Neuronal stem cell (in vitro differentiated cells): ENCODE results near the gene MAMLD1.

Experiments used
- DNase-seq: peaks from one replicate; pipeline ENCODE4 v3.0.0-alpha.2; 2013; ENCODE audit warnings: low spot score
- H2AFZ ChIP-seq: one replicate; pipeline ENCODE4 v1.6.1; 2013; ENCODE audit warnings: mild to moderate bottlenecking, low read length, inconsistent platforms
- H2AK5ac ChIP-seq: 2 replicates; pipeline ENCODE4 v1.6.1; 2013; ENCODE audit warnings: low read depth, mild to moderate bottlenecking, inconsistent platforms, low read length, moderate library complexity, mixed read lengths
- H2BK120ac ChIP-seq: 2 replicates; pipeline ENCODE4 v1.6.1; 2013; ENCODE audit warnings: low read depth, mild to moderate bottlenecking, inconsistent platforms, low read length, moderate library complexity, mixed read lengths
- H2BK12ac ChIP-seq: one replicate; pipeline ENCODE4 v1.6.1; 2013; ENCODE audit warnings: low read length, inconsistent platforms
- H2BK15ac ChIP-seq: 2 replicates; pipeline ENCODE4 v1.6.1; 2013; ENCODE audit warnings: mild to moderate bottlenecking, low read length, inconsistent platforms, mixed read lengths
- H2BK5ac ChIP-seq: one replicate; pipeline ENCODE4 v1.6.1; 2013; ENCODE audit warnings: inconsistent platforms, mild to moderate bottlenecking, low read length, moderate library complexity
- H3K14ac ChIP-seq: one replicate; pipeline ENCODE4 v1.6.1; 2013; ENCODE audit warnings: low read length, inconsistent platforms
- H3K18ac ChIP-seq: 2 replicates; pipeline ENCODE4 v1.6.1; 2013; ENCODE audit warnings: low read length, inconsistent platforms
- H3K23ac ChIP-seq: 2 replicates; pipeline ENCODE4 v1.6.1; 2013; ENCODE audit warnings: low read depth, mild to moderate bottlenecking, mixed read lengths, low read length, inconsistent platforms; ENCODE audit not compliant: poor library complexity
- H3K27ac ChIP-seq: replicated peaks from 3 replicates; pipeline ENCODE4 v1.5.1; 2013; ENCODE audit warnings: low read length, inconsistent platforms
- H3K27me3 ChIP-seq, 3 experiments: 2 replicates each; pipeline ENCODE4 v1.6.1; 2013; ENCODE audit warnings: low read length in 3 of 3, mild to moderate bottlenecking in 2 of 3, inconsistent platforms in 1 of 3, low read depth in 1 of 3, mixed read lengths in 1 of 3, moderate library complexity in 1 of 3; ENCODE audit not compliant: control insufficient read depth in 3 of 3, insufficient read depth in 3 of 3
- H3K36me3 ChIP-seq, 2 donors: replicated peaks in 1 of 2; 2 replicates each; pipeline ENCODE4 v1.6.1; 2013; ENCODE audit warnings: low read length in 2 of 2; ENCODE audit not compliant: control insufficient read depth in 2 of 2, insufficient read depth in 2 of 2
- H3K4ac ChIP-seq: 2 replicates; pipeline ENCODE4 v1.6.1; 2013; ENCODE audit warnings: inconsistent platforms, mild to moderate bottlenecking, low read length, moderate library complexity
- H3K4me1 ChIP-seq, 2 donors: 1 replicate in 1 of 2; 2 replicates in 1 of 2; pipeline ENCODE4 v1.6.1; 2013; ENCODE audit warnings: low read length in 2 of 2, low read depth in 1 of 2; ENCODE audit not compliant: control insufficient read depth in 2 of 2, insufficient read depth in 1 of 2
- H3K4me2 ChIP-seq: one replicate; pipeline ENCODE4 v1.6.1; 2013; ENCODE audit warnings: mild to moderate bottlenecking, low read length, inconsistent platforms; ENCODE audit not compliant: insufficient read depth, poor library complexity, severe bottlenecking
- H3K4me3 ChIP-seq, 2 donors: 2 replicates each; pipeline ENCODE4 v1.5.1; 2013; ENCODE audit warnings: low read length in 2 of 2, mild to moderate bottlenecking in 2 of 2, inconsistent platforms in 1 of 2, moderate library complexity in 1 of 2
- H3K79me1 ChIP-seq: one replicate; pipeline ENCODE4 v1.6.1; 2013; ENCODE audit warnings: low read depth, mild to moderate bottlenecking, inconsistent platforms, low read length, moderate library complexity
- H3K9ac ChIP-seq: one replicate; pipeline ENCODE4 v1.6.1; 2013; ENCODE audit warnings: mild to moderate bottlenecking, low read depth, low read length, inconsistent platforms; ENCODE audit not compliant: poor library complexity
- H3K9me3 ChIP-seq, 2 donors: replicated peaks in 1 of 2; 2 replicates each; pipeline versions ENCODE3 to v1.6.1; 2013; ENCODE audit warnings: low read length in 2 of 2, mild to moderate bottlenecking in 2 of 2, inconsistent platforms in 1 of 2, low read depth in 1 of 2, mixed read lengths in 1 of 2, moderate library complexity in 1 of 2; ENCODE audit not compliant: control insufficient read depth in 2 of 2, insufficient read depth in 1 of 2
- H4K8ac ChIP-seq: one replicate; pipeline ENCODE4 v1.6.1; 2013; ENCODE audit warnings: low read depth, mild to moderate bottlenecking, inconsistent platforms, low read length, moderate library complexity
- H4K91ac ChIP-seq: one replicate; pipeline ENCODE4 v1.6.1; 2013; ENCODE audit warnings: low read length, low read depth, mild to moderate bottlenecking, inconsistent platforms; ENCODE audit not compliant: poor library complexity
- WGBS, 2 donors: extraction: QIAGEN DNeasy Blood & Tissue Kit; methylation state at CpG; one replicate each; pipeline ENCODE4 v1.1.7; 2013; ENCODE audit warnings: missing lambda C conversion rate in 2 of 2, mixed read lengths in 1 of 2; ENCODE audit not compliant: insufficient read length in 2 of 2, insufficient replicate concordance in 1 of 2; ENCODE audit errors: extremely low coverage in 2 of 2; 5-methylcytosine and 5-hydroxymethylcytosine counted together

MAMLD1 gene

DNA sequence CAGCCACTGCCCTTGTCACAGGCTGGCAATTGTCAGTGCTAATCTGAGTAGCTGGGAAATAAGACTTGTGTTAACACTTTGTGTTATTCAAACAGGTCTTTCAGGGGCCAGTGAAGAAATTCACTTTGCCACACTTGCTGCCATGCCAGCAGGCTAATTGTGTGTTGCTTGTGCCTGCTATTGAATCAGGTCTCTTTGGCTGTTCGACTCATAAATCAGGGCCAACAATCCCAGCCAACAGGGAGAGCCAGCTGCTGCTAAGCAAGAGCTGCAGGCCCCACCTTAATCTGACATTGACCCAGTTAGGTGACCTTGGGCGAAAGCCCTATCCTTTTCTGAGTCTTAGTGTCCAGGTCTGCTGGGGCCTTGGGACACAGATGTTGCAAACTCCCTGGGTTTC, 28.1 kb upstream of the MAMLD1 start:
- Histone ChIP-seq H2AK5ac (no peak overlapping the region), H2BK15ac (no peak overlapping the region), H3K4me1 (no peaks in the 10 kb centered on the region), H4K8ac (no peak overlapping the region), H2BK12ac (no peak overlapping the region), H2BK120ac (no peak overlapping the region), H2BK5ac (no peak overlapping the region), H3K9me3 (no peaks in the 10 kb centered on the region), H3K27ac (no peak overlapping the region), H4K91ac (no peak overlapping the region), H3K18ac (no peak overlapping the region), H3K23ac (no peak overlapping the region), H3K9ac (no peak overlapping the region), H3K27me3 (peaks cover 0 to 19% (median 0%) of the 10 kb centered on the region in 3 experiments), H2AFZ (no peak overlapping the region), H3K4me3 (no peak overlapping the region), H3K4ac (no peak overlapping the region), H3K4me2 (no peak overlapping the region), H3K14ac (no peak overlapping the region), H3K79me1 (peaks cover 1% of the 10 kb centered on the region), H3K36me3 (no peaks in the 10 kb centered on the region)
- no peak for DNase-seq
- no CpG with 5 or more reads among the region's 2 CpGs for WGBS, 2 donors

DNA sequence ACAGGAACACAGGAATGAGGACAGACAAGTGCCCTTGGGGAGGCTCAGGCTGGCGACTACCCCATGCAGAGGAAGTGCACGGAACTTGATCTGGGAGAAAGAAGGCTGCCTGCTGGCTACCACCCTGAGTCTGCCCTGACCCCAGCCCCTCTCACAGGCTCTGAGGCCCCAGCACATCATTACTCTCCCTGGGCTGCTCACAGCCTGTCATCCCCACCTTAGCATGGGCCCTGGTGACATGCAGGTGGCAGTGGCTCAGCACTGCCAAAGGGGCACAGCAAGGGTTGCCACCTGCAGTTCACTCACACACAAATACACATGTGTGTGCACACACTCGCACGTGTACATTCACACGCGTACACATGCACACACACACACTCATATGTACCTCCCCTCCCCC, 26.1 kb upstream of the MAMLD1 start:
- Histone ChIP-seq H2AFZ (no peak overlapping the region), H3K4me1 (no peaks in the 10 kb centered on the region), H4K91ac (no peak overlapping the region), H3K4me2 (no peak overlapping the region), H3K9ac (no peak overlapping the region), H3K18ac (no peak overlapping the region), H3K79me1 (peaks cover 1% of the 10 kb centered on the region), H3K23ac (no peak overlapping the region), H2AK5ac (no peak overlapping the region), H2BK5ac (no peak overlapping the region), H3K4me3 (no peak overlapping the region), H3K4ac (no peak overlapping the region), H2BK15ac (no peak overlapping the region), H3K27ac (no peak overlapping the region), H3K27me3 (peaks cover 0 to 16% (median 0%) of the 10 kb centered on the region in 3 experiments), H3K36me3 (no peaks in the 10 kb centered on the region), H3K14ac (peak overlapping the region; percentile 38), H4K8ac (no peak overlapping the region), H2BK120ac (no peak overlapping the region), H3K9me3 (no peaks in the 10 kb centered on the region), H2BK12ac (no peak overlapping the region)
- DNase-seq = no peak
- WGBS, 2 donors = no CpG with 5 or more reads among the region's 6 CpGs

DNA sequence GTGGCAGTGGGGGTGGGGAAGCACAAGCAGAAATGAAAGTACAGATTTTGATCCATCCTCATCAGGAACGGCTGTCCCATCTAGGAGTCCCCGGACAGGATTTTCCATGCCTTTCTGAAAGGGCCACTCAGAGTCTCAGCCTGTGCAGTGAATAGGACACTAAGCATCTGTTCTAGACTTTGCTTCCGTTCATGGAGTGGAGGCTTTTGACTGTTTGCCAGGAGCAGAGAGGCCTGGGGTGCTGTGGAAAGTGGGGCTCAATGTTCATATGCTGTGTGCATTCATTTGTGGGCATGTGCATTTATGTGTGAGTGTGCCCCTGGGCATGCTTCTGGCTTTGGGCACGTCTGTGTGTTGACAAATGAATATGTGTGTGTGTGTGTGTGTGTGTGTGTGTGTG, 25.6 kb upstream of the MAMLD1 start:
- Histone ChIP-seq H3K14ac (no peak overlapping the region), H3K23ac (no peak overlapping the region), H2AK5ac (no peak overlapping the region), H3K27me3 (peaks cover 0 to 11% (median 0%) of the 10 kb centered on the region in 3 experiments), H3K79me1 (peaks cover 1% of the 10 kb centered on the region), H3K4me3 (no peak overlapping the region), H2BK15ac (no peak overlapping the region), H2AFZ (no peak overlapping the region), H3K9ac (no peak overlapping the region), H3K36me3 (no peaks in the 10 kb centered on the region), H4K91ac (no peak overlapping the region), H3K4me1 (no peaks in the 10 kb centered on the region), H3K4ac (no peak overlapping the region), H2BK12ac (no peak overlapping the region), H3K18ac (no peak overlapping the region), H3K9me3 (no peaks in the 10 kb centered on the region), H3K4me2 (no peak overlapping the region), H2BK5ac (no peak overlapping the region), H2BK120ac (no peak overlapping the region), H3K27ac (no peak overlapping the region), H4K8ac (no peak overlapping the region)
- no CpG with 5 or more reads among the region's 4 CpGs for WGBS, 2 donors
- no peak for DNase-seq

DNA sequence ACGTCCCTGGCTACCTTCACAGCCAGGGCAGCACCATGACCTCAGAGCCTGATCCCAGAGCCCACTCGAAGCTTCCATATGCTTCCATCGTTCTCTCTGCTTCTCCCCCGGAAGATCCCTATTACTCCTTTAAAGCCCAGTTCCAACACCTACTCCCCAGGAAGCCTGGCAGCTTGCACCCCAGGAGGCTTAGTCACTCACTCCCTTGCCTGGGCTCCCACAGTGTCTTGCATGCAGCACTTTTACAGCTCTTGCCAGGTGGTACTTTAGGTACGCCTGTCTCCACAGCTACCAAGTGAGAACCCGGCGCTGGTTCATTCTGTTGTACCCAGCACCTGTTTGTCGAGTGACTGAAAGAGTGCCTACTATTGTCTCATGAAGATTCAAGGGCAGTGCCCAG, 24.5 kb upstream of the MAMLD1 start:
- Histone ChIP-seq H3K9ac (no peak overlapping the region), H3K4ac (no peak overlapping the region), H3K4me2 (no peak overlapping the region), H2BK120ac (no peak overlapping the region), H2BK15ac (no peak overlapping the region), H2AK5ac (no peak overlapping the region), H3K9me3 (no peaks in the 10 kb centered on the region), H3K27me3 (peaks cover 0 to 16% (median 0%) of the 10 kb centered on the region in 3 experiments), H3K18ac (no peak overlapping the region), H3K27ac (no peak overlapping the region), H2BK12ac (no peak overlapping the region), H3K36me3 (no peaks in the 10 kb centered on the region), H3K4me1 (no peaks in the 10 kb centered on the region), H3K79me1 (peaks cover 1% of the 10 kb centered on the region), H2AFZ (no peak overlapping the region), H4K91ac (no peak overlapping the region), H4K8ac (no peak overlapping the region), H3K4me3 (no peak overlapping the region), H3K23ac (no peak overlapping the region), H2BK5ac (no peak overlapping the region), H3K14ac (no peak overlapping the region)
- DNase-seq = no peak
- no CpG with 5 or more reads among the region's 8 CpGs for WGBS, 2 donors
